Measurements from ENCODE around the gene OR51B2.

DNA sequence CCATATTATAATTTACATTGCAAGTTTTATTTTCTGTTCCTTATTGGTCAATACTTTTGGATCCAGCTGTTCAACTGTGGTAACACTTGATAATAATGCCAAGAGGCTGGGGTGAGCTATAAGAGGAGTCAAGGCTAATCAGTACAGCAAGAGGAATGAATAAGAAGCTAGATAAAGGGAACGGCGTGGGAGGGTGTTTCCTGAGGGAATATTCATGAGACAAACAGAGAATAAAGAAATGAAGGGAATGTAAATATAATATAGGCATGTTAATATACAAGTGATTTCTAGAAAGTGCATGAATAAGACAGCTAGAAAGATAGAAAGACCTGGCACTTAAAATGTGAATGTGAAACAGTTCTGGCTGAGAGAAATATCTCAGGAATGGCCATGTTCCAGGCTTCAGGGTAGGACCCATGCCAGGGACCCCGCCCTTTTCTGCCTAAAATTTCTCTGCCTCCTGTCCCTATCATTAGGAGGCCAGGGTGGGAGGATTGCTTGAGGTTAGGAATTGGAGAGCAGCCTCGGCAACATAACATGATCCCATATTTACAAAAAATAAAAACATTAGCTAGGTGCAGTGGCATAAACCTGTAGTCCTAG is 26.3 kb downstream of the OR51B2 start:
- TF ChIP-seq POLR2A (IDR thresholded peaks at IDR 0.05; ENCODE audit: borderline replicate concordance, extremely low read depth, insufficient read depth, insufficient read length) (no peak), EZH2 (IDR thresholded peaks at IDR 0.05) (no peak)

Measured in HCT116 (cell line).